NCI-H510A (cell line): ENCODE data around the gene EIF5AL1.
"Not testable (repeated sequence)": the region's sequence is repeated elsewhere in the genome, so short reads cannot be mapped to it uniquely, and the experiment has no call there.

Experiments used
- DNase-seq: peaks from one replicate; lab custom pipeline; 2025; lab: John Stamatoyannopoulos, UW

The EIF5AL1 gene

DNA sequence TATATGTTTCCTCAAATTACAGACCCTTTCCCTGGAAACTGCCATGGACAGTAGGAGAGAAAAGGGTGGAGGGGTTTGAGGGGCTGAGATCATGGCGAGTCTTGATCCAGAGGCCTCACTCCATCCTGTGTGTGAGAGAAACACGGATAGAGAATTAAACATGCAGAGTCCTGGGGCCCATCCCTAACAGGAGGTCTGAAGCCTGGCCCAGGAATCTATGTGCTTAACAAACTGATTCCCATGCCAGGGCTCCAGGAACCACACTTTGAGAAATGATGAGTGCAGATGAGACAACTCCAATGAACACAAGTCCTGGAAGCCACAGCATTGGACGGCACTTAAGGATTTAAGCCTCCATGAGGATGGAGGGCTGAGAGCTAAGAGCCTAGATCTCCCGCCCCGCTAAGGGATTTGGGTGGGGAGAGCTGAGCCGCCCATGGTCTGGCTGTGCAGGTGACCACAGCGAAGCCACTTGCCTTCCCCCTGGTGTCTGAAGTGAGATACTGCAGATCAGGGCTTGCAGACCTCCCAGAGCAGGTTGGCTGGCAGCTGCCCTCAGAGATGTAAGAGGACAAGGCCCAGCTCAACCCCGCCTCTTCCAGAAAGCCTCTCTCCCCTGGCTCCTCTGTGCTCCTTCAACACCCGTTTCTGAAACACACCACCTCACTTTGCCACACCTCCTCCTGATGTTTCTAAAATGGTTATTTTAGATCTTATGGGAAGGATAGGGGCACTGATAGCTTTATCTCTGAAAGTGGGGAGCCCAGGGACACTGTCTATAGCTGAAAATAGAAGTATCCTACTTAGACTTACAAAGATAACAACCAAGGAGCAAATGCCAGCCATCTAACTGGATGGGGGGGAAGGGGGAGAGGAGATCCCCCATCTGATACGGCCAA lies 24.8 kb upstream of the EIF5AL1 start:
- DNase-seq, result peak; percentile 75

GRCh38 chr10:79488336-79488735 lies 24.0 kb upstream of the EIF5AL1 start:
- DNase-seq, result no peak

DNA sequence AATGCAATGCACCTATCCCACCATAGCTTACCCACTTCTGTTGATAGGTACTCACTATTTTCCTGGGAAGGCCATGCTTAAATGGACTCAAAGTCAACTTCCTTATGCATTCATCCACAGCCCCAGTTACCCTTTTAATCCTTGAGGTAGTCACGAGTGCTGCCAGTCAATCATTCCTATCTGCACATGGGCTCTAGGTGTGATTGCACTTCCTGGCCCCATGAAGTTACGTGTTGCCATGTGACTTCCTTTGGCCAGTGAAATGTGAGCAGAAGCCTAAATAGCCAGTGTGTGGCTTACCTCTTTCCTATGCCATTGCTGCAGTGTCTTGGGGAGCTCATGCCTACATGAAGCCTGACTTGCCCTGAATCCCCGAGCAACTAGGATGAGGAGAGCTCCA lies 23.5 kb upstream of the EIF5AL1 start:
- DNase-seq, result no peak

GRCh38 chr10:79490400-79491142 lies 21.8 kb upstream of the EIF5AL1 start:
- peak; percentile 55 for DNase-seq

DNA sequence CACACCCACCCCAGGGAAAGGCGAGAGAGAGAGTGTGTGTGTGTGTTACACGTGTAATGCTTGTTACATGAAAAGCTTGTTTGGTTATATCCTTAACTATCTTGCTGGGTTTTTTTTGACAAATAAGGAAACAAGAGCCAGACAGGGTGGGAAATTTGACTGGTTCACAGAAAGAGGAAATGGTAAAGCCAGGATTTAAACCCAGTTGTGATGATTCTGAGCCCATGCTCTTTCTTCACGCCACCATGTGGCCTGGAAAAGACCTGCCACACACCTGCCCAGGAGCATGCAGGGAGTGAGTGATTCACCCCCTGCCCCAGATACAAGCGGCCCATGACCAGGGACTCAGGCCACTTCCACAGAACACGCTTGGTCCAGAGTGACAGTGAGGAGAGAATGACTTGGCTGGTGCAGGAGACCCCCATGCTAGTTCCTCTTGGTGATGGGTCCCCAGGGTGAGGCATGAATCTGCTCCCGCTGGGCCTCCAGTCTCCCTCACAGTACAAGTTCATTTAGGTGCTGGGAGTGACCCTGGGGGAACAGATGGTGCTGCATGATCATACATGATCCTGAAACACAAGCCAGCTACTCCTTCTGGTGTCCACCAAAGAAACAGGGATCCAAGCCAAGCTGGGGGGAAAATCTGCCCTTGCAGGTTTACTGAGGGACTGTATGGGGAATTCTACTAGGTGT lies 21.0 kb upstream of the EIF5AL1 start:
- DNase-seq, result no peak

DNA sequence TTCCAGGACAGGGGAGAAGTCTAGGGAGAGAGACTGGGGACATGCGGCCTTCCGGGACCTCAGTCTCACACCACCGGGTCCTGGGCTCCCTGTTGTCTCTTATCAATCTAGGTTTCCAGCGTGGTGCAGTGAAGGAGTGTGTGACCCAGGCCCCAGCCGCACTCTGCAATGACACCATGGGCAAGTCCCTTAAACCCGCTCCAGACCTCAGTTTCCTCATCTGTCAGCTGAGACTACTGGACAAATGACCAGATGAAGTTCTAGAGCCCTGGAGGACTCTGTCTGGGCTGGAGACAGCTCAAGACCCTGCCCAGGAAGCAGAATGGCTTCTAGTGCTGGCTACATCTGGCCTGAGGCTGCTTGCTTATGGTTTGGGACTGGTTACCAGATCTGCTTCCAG lies 20.1 kb upstream of the EIF5AL1 start:
- DNase-seq, result no peak

- no peak for DNase-seq
Measured at GRCh38 chr10:79492839-79493238, 19.5 kb upstream of the EIF5AL1 start.

DNA sequence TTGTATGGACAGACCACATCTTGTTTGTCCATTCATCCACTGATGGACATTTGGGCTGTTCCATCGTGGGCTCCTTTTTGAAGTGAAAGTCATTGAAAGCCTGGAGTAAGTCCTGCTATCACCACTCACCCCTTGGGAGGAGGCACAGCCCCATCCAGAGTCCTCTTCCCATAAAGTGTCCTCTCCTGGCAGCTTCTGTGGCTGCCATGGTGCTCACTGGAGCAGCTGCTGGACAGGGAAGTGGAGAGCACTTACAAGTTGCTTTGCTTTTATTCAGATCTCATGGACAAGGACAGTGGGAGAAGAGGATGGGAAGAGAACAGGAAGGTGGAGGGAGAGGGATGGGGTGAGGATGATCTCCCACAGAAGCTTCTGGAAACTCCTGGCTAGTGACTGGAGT lies 18.5 kb upstream of the EIF5AL1 start:
- peak; percentile 21 for DNase-seq

GRCh38 chr10:79494871-79495705 lies 17.2 kb upstream of the EIF5AL1 start:
- DNase-seq, result no peak

GRCh38 chr10:79495791-79496190 lies 16.5 kb upstream of the EIF5AL1 start:
- no peak for DNase-seq

- no peak for DNase-seq
Measured at GRCh38 chr10:79496896-79497295, 15.4 kb upstream of the EIF5AL1 start.

DNA sequence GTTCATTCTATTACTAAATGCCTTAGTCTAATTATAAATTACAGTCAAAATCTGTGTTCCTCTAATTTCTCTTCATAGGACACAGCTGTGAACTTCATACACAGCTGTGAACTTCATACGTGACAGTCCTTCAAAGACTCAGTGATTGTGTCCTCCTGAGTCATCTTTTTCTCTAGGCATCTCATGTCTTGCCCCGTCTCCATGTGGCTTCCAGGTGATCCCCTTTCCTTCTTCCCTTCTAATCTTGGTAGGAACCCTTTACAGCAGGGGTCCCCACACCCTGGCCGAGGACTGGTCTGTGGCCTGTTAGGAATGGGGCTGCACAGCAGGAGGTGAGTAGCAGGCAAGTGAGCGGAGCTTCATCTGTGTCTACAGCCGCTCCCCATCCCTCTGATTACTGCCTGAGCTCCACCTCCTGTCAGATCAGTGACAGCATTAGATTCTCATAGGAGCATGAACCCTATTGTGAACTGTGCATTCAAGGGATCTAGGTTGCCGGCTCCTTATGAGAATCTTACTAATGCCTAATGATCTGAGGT lies 14.0 kb upstream of the EIF5AL1 start:
- no peak for DNase-seq

- no peak for DNase-seq
Measured at GRCh38 chr10:79502561-79503309, 9.6 kb upstream of the EIF5AL1 start.

DNA sequence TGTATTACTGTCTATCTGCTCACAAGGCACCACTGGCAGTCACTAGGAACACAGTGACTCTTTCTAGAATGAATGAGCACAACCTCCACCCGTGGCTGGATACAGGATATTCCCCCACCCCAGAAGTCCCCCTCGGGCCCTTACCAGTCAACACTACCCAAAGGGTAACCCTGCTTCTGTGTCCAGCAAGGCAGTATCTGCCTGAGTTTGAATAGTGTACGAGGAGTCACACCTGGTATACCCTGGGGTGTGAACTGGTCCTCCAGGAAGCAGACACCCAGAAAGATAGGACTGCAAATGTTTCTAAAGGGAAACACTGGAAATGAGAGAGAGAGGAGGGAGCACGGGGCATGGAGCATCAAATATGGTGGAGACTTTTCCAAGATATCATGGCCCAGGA lies 8.5 kb upstream of the EIF5AL1 start:
- DNase-seq, result not testable (repeated sequence)

DNA sequence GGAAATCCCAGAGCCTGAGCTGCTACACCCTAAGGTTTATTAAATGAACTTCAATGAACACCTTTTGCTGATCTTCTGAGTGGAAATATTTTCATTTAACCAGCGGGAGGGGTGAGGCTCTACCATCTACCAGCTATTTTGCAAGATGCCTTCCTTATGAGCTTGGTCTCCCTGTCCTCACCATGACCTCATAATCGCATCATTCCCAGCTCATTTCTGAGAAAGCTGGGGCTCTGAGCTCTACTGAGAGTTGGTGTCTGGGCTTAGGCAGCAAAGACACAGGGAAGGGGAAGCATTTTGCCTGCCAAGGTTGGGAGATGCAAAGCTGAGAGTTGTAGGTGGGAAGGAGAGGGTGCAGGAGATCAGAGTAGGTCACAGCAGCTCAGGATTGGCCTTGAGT lies 7.8 kb upstream of the EIF5AL1 start:
- not testable (repeated sequence) for DNase-seq

- not testable (repeated sequence) for DNase-seq
Measured at GRCh38 chr10:79505328-79505727, 7.0 kb upstream of the EIF5AL1 start.

- DNase-seq, result no peak
Measured at GRCh38 chr10:79505829-79506228, 6.5 kb upstream of the EIF5AL1 start.

GRCh38 chr10:79507440-79508167 lies 4.7 kb upstream of the EIF5AL1 start:
- peak; percentile 66 for DNase-seq

DNA sequence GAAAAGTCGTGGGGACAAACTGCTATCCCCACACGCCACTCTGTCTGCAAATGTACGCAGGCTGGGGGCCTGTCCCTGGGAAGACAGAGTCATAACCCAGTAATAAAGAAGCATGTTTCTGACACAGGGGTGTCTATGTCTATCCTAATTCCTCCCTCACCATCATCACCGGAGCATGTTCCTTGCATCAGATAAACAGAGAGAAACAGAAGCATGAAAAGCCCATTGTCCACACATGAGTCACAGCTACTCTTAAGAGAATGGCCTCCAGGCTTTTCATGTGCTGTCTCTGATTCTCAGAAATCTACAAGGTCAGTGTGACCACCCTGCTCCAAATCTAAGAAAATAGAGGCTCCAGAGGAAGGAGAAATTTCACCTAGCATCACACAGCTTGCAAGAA lies 4.1 kb upstream of the EIF5AL1 start:
- not testable (repeated sequence) for DNase-seq
